D721Med (cell line): ENCODE results near the gene IGFBP3.

Source experiments
- DNase-seq: peaks from one replicate; pipeline ENCODE4 v3.0.0; 2011; ENCODE audit warnings: low spot score; ENCODE audit not compliant: insufficient read length
- FAIRE-seq: peaks from 2 replicates; lab custom pipeline; 2011; peaks lifted over from hg19 to GRCh38; lab: Jason Lieb, UNC
- CTCF ChIP-seq: IDR thresholded peaks from 2 replicates; pipeline ENCODE4 v1.5.1; 2012; ENCODE audit warnings: mild to moderate bottlenecking, control low read depth; ENCODE audit not compliant: insufficient read depth; ENCODE audit errors: missing control alignments

Gene IGFBP3

GRCh38 chr7:45920502-45921380 lies at the start of gene IGFBP3:
IGFBP3 (minus strand) TSS chr7:45921272; CDS start chr7:45921140, 132 bp downstream.
- FAIRE-seq = no peak
- no peak for TF ChIP-seq CTCF
- DNase-seq = peak; percentile 46

- FAIRE-seq (no peak), DNase-seq (no peak)
- TF ChIP-seq CTCF = no peak
These were observed 49.4 kb upstream of the IGFBP3 start for GRCh38 chr7:45970454-45970853.

GRCh38 chr7:45969940-45970339 lies 48.9 kb upstream of the IGFBP3 start:
- TF ChIP-seq CTCF = no peak
- FAIRE-seq = no peak
- no peak for DNase-seq

- DNase-seq = no peak
- no peak for TF ChIP-seq CTCF
- no peak for FAIRE-seq
These were observed 47.9 kb upstream of the IGFBP3 start for GRCh38 chr7:45968856-45969541.

- no peak for FAIRE-seq
- no peak for TF ChIP-seq CTCF
These were observed 47.2 kb upstream of the IGFBP3 start for GRCh38 chr7:45968312-45968711.

GRCh38 chr7:45967591-45968157 lies 46.6 kb upstream of the IGFBP3 start:
- FAIRE-seq = no peak
- DNase-seq = no peak
- no peak for TF ChIP-seq CTCF

More at GRCh38 chr7:45968312-45968711, 47.2 kb upstream of the IGFBP3 start:
- DNase-seq = no peak
